ENCODE results near the gene GMPR2. TPM values are rescaled to one million over a fixed set of nuclear protein-coding genes. Genes with fewer than 3 reads are reported as not detected.
A peak's percentile ranks its signal among the peaks of the same experiment; 100 is the strongest.

Gene GMPR2
- polyA plus RNA-seq, 3 donors, result 84.4 to 84.7 (median 84.5) TPM

DNA sequence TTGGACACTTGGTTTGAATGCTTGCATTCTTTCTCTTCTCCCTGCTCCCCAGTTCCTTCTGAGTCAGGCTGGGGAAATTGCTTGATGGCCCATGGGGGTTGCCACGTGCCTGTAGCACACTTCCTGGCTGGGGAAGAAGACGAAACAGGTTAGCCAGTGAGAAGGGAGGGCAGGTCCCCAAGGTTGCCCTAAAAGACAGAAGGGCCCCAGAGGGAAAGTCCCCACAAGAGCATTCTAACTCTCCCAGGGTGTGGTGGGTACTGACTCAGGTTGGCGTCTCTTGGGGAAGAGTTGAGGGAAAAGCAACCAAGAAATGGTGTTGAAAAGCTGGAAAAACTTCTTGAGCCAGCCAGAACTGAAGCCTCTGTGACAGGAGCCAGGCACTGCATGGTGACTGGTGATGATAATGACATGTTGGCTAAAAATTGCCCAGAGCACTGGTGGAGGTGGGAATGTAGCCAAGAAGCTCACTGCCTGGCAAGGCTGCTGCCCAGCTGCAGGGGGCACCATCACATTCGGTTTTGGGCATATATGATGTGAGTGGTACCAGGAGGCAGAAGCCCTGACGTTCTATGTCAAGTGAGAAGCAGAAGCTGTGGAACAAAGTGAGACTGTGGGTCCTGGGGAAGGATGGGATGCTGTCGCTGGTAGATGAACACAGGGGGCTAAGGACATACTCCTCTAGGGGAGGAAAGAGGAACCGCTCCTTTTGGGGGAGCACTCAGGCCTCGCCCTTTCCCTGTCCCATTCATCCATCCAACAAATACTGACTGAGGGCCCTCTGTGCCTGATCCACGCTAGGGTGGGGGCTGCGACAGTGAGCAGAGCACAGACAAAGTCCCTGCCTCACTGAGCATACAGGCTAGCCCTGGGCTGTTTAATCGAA is 46.8 kb downstream of the GMPR2 start:
- Histone ChIP-seq H3K4me2 (replicated peaks; ENCODE audit: extremely low read depth, low read length, poor library complexity, severe bottlenecking) (peak overlapping the region; percentile 66), H3K36me3 (replicated peaks in 1 of 2; ENCODE audit: control insufficient read depth in 1 of 2, insufficient read depth in 2 of 2, low read length in 2 of 2) (no peaks in the 10 kb centered on the region), H2AFZ (ENCODE audit: insufficient read depth, low read depth, low read length, poor library complexity, severe bottlenecking) (peak overlapping the region; percentile 18), H3K9me3 (replicated peaks in 1 of 2; ENCODE audit: control insufficient read depth in 1 of 2, insufficient read depth in 1 of 2, low read length in 2 of 2) (no peaks in the 10 kb centered on the region), H3K79me2 (ENCODE audit: insufficient read depth, low read length) (peaks cover 56% of the 10 kb centered on the region), H3K27me3 (ENCODE audit: control insufficient read depth in 2 of 2, insufficient read depth in 2 of 2, low read length in 2 of 2) (no peaks in the 10 kb centered on the region), H3K4me3 (replicated peaks in 1 of 3; ENCODE audit: low read depth in 2 of 3, low read length in 3 of 3) (peak overlapping the region in 1 of 3 experiments; percentile 55), H3K27ac (ENCODE audit: low read depth in 1 of 2, low read length in 2 of 2) (peak overlapping the region; percentile 58 to 98), H3K4me1 (ENCODE audit: control insufficient read depth in 1 of 2, insufficient read depth in 2 of 2, low read length in 2 of 2) (peaks cover 83 to 84% of the 10 kb centered on the region in 2 donors), H3K9ac (ENCODE audit: insufficient read depth, low read length, poor library complexity, severe bottlenecking) (no peak overlapping the region), H4K20me1 (ENCODE audit: insufficient read depth, low read length) (no peaks in the 10 kb centered on the region)
- Mint-ChIP-seq H3K27me3 (ENCODE audit: low read depth in 3 of 3) (peaks cover 0 to 4% (median 3%) of the 10 kb centered on the region in 3 donors), H3K4me3 (peak overlapping the region in 1 of 2 donors; percentile 7), H3K27ac (peak overlapping the region; percentile 91 to 99 (median 95)), H3K9me3 (peaks cover 0 to 5% (median 0%) of the 10 kb centered on the region in 7 donors), H3K36me3 (peaks cover 4 to 9% of the 10 kb centered on the region in 2 donors), H3K4me1 (peaks cover 81% of the 10 kb centered on the region)
- TF ChIP-seq, protein P1, sequence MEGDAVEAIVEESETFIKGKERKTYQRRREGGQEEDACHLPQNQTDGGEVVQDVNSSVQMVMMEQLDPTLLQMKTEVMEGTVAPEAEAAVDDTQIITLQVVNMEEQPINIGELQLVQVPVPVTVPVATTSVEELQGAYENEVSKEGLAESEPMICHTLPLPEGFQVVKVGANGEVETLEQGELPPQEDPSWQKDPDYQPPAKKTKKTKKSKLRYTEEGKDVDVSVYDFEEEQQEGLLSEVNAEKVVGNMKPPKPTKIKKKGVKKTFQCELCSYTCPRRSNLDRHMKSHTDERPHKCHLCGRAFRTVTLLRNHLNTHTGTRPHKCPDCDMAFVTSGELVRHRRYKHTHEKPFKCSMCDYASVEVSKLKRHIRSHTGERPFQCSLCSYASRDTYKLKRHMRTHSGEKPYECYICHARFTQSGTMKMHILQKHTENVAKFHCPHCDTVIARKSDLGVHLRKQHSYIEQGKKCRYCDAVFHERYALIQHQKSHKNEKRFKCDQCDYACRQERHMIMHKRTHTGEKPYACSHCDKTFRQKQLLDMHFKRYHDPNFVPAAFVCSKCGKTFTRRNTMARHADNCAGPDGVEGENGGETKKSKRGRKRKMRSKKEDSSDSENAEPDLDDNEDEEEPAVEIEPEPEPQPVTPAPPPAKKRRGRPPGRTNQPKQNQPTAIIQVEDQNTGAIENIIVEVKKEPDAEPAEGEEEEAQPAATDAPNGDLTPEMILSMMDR (IDR thresholded peaks at IDR 0.05), result peak; percentile 46
- DNase-seq, result peak; percentile 52 to 92 (median 57)
- 69% methylated on average over 5 of the region's 11 CpGs for WGBS (ENCODE audit: insufficient coverage)
- intact Hi-C loops (cut with micrococcal nuclease), result loop anchor here in 1 of 2 donors (5.0 kb wide), 1 partner anchor 33 kb away; the partner anchor contains the start of genes LTB4R and LTB4R2

- Mint-ChIP-seq H3K9me3 (peaks cover 0 to 5% (median 0%) of the 10 kb centered on the region in 7 donors), H3K27me3 (ENCODE audit: low read depth in 3 of 3) (peaks cover 0 to 4% (median 3%) of the 10 kb centered on the region in 3 donors), H3K4me1 (peaks cover 71% of the 10 kb centered on the region), H3K27ac (peak overlapping the region; percentile 15 to 93 (median 83)), H3K4me3 (no peak overlapping the region), H3K36me3 (peaks cover 4 to 10% of the 10 kb centered on the region in 2 donors)
- no peak overlapping the region for H3K4me2 ChIP-seq (replicated peaks; ENCODE audit: extremely low read depth, low read length, poor library complexity, severe bottlenecking)
- no peak overlapping the region for H3K9ac ChIP-seq (ENCODE audit: insufficient read depth, low read length, poor library complexity, severe bottlenecking)
- peaks cover 47% of the 10 kb centered on the region for H3K79me2 ChIP-seq (ENCODE audit: insufficient read depth, low read length)
- no peak overlapping the region for H2AFZ ChIP-seq (ENCODE audit: insufficient read depth, low read depth, low read length, poor library complexity, severe bottlenecking)
- peak overlapping the region in 1 of 3 experiments; percentile 3 for H3K4me3 ChIP-seq (replicated peaks in 1 of 3; ENCODE audit: low read depth in 2 of 3, low read length in 3 of 3)
- no peaks in the 10 kb centered on the region for H3K27me3 ChIP-seq (ENCODE audit: control insufficient read depth in 2 of 2, insufficient read depth in 2 of 2, low read length in 2 of 2)
- H3K36me3 ChIP-seq (replicated peaks in 1 of 2; ENCODE audit: control insufficient read depth in 1 of 2, insufficient read depth in 2 of 2, low read length in 2 of 2), result no peaks in the 10 kb centered on the region
- DNase-seq, result no peak
- H4K20me1 ChIP-seq (ENCODE audit: insufficient read depth, low read length), result no peaks in the 10 kb centered on the region
- TF ChIP-seq, protein P1 (IDR thresholded peaks at IDR 0.05), result no peak
- peaks cover 69 to 70% of the 10 kb centered on the region in 2 donors for H3K4me1 ChIP-seq (ENCODE audit: control insufficient read depth in 1 of 2, insufficient read depth in 2 of 2, low read length in 2 of 2)
- no peaks in the 10 kb centered on the region for H3K9me3 ChIP-seq (replicated peaks in 1 of 2; ENCODE audit: control insufficient read depth in 1 of 2, insufficient read depth in 1 of 2, low read length in 2 of 2)
- H3K27ac ChIP-seq (ENCODE audit: low read depth in 1 of 2, low read length in 2 of 2), result peak overlapping the region in 1 of 2 donors; percentile 98
- intact Hi-C loops (cut with micrococcal nuclease), result no loop called here
- WGBS (ENCODE audit: insufficient coverage), result 96% methylated on average over 3 of the region's 6 CpGs
Measured at GRCh38 chr14:24280797-24281460, 48.2 kb downstream of the GMPR2 start.

Measured in CD14-positive monocyte (primary cell).